B cell (primary cell): ENCODE measurements around the gene CBX7. TPM values are rescaled to one million over a fixed set of nuclear protein-coding genes. Genes with fewer than 3 reads are reported as not detected.

ENCODE experiments used
- ATAC-seq: fragments of 200-7000 bp; cut with Tn5 transposase; one replicate; pipeline ENCODE4 v1.10.0; 2021; ENCODE audit warnings: low read depth, mild to moderate bottlenecking, moderate number of reproducible peaks, moderate library complexity
- CTCF ChIA-PET: fragments of 350-600 bp; sonication (Branson Sonifier 250); formaldehyde crosslinking; loops from one replicate; lab custom pipeline; 2021; ENCODE audit warnings: antibody characterized with exemption, inconsistent platforms; lab: Charles Lee
- POLR2A ChIA-PET: fragments of 350-600 bp; sonication (Branson Sonifier 250); formaldehyde crosslinking; loops from one replicate; lab custom pipeline; 2021; ENCODE audit warnings: antibody characterized with exemption; lab: Charles Lee
- DNase-seq: peaks from one replicate; pipeline ENCODE4 v3.0.0; 2013
- H2AFZ ChIP-seq: 2 replicates; pipeline ENCODE4 v1.6.1; 2012; ENCODE audit warnings: mild to moderate bottlenecking, low read depth, low read length; ENCODE audit not compliant: insufficient read depth, poor library complexity, severe bottlenecking
- H3K27ac ChIP-seq, 2 donors: 1 replicate in 1 of 2; 2 replicates in 1 of 2; pipeline ENCODE4 v1.5.1; 2012 to 2013; ENCODE audit warnings: low read length in 2 of 2, mild to moderate bottlenecking in 2 of 2, moderate library complexity in 1 of 2
- H3K27me3 ChIP-seq, 4 experiments: fragments of 200-600 bp in 1 of 4; sonication (generic) in 1 of 4; replicated peaks in 1 of 4; 1 replicate in 2 of 4; 2 replicates in 2 of 4; pipeline versions ENCODE4 v1.6.1 to v1.7.0; 2013 to 2016; ENCODE audit warnings: low read length in 3 of 4, mild to moderate bottlenecking in 2 of 4, mixed read lengths in 1 of 4, moderate library complexity in 1 of 4; ENCODE audit not compliant: insufficient read depth in 4 of 4, control insufficient read depth in 3 of 4; ENCODE audit errors: control extremely low read depth in 1 of 4
- H3K36me3 ChIP-seq, 2 experiments: replicated peaks in 1 of 2; 1 replicate in 1 of 2; 2 replicates in 1 of 2; pipeline versions ENCODE4 v1.6.1 to v1.7.1; 2013; ENCODE audit warnings: low read length in 1 of 2; ENCODE audit not compliant: insufficient read depth in 2 of 2, control insufficient read depth in 1 of 2; ENCODE audit errors: control extremely low read depth in 1 of 2, extremely low read depth in 1 of 2
- H3K4me1 ChIP-seq, 2 donors: fragments of 200-600 bp in 1 of 2; sonication (generic) in 1 of 2; 1 replicate in 1 of 2; 2 replicates in 1 of 2; pipeline versions ENCODE4 v1.5.1 to v1.6.1; 2013 to 2017; ENCODE audit warnings: low read length in 2 of 2; ENCODE audit not compliant: control insufficient read depth in 2 of 2, insufficient read depth in 2 of 2
- H3K4me2 ChIP-seq: replicated peaks from 2 replicates; pipeline ENCODE3; 2012; ENCODE audit warnings: mild to moderate bottlenecking, low read depth, low read length; ENCODE audit not compliant: poor library complexity, severe bottlenecking
- H3K4me3 ChIP-seq, 5 experiments: fragments of 200-600 bp in 1 of 5; sonication (generic) in 1 of 5; 1 replicate in 3 of 5; 2 replicates in 2 of 5; pipeline versions ENCODE4 v1.5.1 to v1.7.0; 2011 to 2016; ENCODE audit warnings: low read length in 4 of 5, mild to moderate bottlenecking in 4 of 5, low read depth in 2 of 5, control low read depth in 1 of 5, moderate library complexity in 1 of 5; ENCODE audit not compliant: insufficient read depth in 1 of 5; ENCODE audit errors: control extremely low read depth in 1 of 5, extremely low read depth in 1 of 5
- H3K79me2 ChIP-seq: fragments of 200-600 bp; sonication (generic); one replicate; pipeline ENCODE4 v1.6.0; 2016; ENCODE audit warnings: low read length; ENCODE audit not compliant: control insufficient read depth, insufficient read depth
- H3K9ac ChIP-seq: fragments of 200-600 bp; sonication (generic); 2 replicates; pipeline ENCODE4 v1.6.1; 2017; ENCODE audit warnings: mild to moderate bottlenecking, low read length, moderate library complexity
- H3K9me3 ChIP-seq, 3 donors: one replicate each; pipeline versions ENCODE4 v1.6.1 to v1.7.1; 2013; ENCODE audit warnings: low read length in 2 of 3; ENCODE audit not compliant: control insufficient read depth in 2 of 3, insufficient read depth in 1 of 3; ENCODE audit errors: control extremely low read depth in 1 of 3
- H4K20me1 ChIP-seq: 2 replicates; pipeline ENCODE4 v1.6.0; 2012; ENCODE audit warnings: mild to moderate bottlenecking, low read length; ENCODE audit not compliant: insufficient read depth, control insufficient read depth, poor library complexity, severe bottlenecking
- H3K27ac Mint-ChIP-seq: one replicate; pipeline ENCODE4 v1.8.0; 2021; ENCODE audit warnings: mixed read lengths
- H3K27me3 Mint-ChIP-seq: one replicate; pipeline ENCODE4 v1.8.0; 2021; ENCODE audit warnings: mixed read lengths
- H3K4me1 Mint-ChIP-seq: one replicate; pipeline ENCODE4 v1.8.0; 2021; ENCODE audit warnings: mixed read lengths
- H3K4me3 Mint-ChIP-seq: one replicate; pipeline ENCODE4 v1.8.0; 2021; ENCODE audit warnings: mixed read lengths
- H3K9me3 Mint-ChIP-seq: one replicate; pipeline ENCODE4 v1.8.0; 2022; ENCODE audit warnings: mixed read lengths; ENCODE audit not compliant: insufficient read depth
- CTCF ChIP-seq: fragments of 200-600 bp; IDR thresholded peaks from one replicate; pipeline ENCODE4 v1.8.0; 2022; ENCODE audit warnings: antibody characterized with exemption, mild to moderate bottlenecking
- EZH2 ChIP-seq: IDR thresholded peaks from 2 replicates; pipeline ENCODE4 v1.6.1; 2012; ENCODE audit warnings: borderline replicate concordance, low read depth, mild to moderate bottlenecking, moderate library complexity, low read length; ENCODE audit not compliant: insufficient read depth, poor library complexity, severe bottlenecking
- WGBS: methylation state at CpG from one replicate; pipeline ENCODE4 v1.1.5; 2013; ENCODE audit warnings: missing lambda C conversion rate; ENCODE audit not compliant: insufficient coverage; 5-methylcytosine and 5-hydroxymethylcytosine counted together
- intact Hi-C: fragments of 100-400 bp; cut with micrococcal nuclease; formaldehyde crosslinking; loops from one replicate; pipeline ENCODE4 v1.10.0; 2022
- polyA plus RNA-seq: library from polyadenylated mRNA; depleted of rRNA; stranded (reverse); fragments of >200 nt; gene quantifications from 2 replicates; pipeline ENCODE4 v1.2.3, GENCODE V29; 2012
- total RNA-seq, 2 donors: library from RNA; stranded (reverse); fragments of 120-200 nt in 1 of 2; gene quantifications; 1 replicate in 1 of 2; 2 replicates in 1 of 2; pipeline versions ENCODE4 v1.2.3 to v1.2.4, GENCODE V29; 2013 to 2022

Gene CBX7
- total and polyA plus RNA-seq, 2 donors (not counting 1 experiment from before 2014, with no cell fraction given) = 83.6 to 141 TPM

DNA sequence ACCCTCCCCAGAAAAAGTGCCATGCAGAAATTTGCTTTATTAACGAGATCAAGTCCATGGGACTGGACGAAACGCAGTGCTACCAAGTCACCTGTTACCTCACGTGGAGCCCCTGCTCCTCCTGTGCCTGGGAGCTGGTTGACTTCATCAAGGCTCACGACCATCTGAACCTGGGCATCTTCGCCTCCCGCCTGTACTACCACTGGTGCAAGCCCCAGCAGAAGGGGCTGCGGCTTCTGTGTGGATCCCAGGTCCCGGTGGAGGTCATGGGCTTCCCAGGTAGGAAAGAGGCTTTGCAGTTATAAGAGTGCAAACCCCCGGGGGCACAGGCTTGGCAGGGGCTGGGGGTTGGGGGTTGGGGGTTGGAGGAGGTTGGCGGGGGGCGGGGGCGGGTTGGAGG lies 51.3 kb downstream of the CBX7 start:
- no peak overlapping the region for H3K9ac ChIP-seq
- CTCF ChIA-PET = interaction anchor here (0.5 to 3.8 kb wide), 3 partner anchors 10 to 1453 kb away, joined by 3 to 16 read pairs (median 3); no protein-coding TSS in a partner anchor
- no peaks in the 10 kb centered on the region for H4K20me1 ChIP-seq
- DNase-seq = no peak
- no peak overlapping the region for H3K4me3 Mint-ChIP-seq
- H3K4me3 ChIP-seq = no peak overlapping the region
- intact Hi-C loops = no loop called here
- H3K27ac ChIP-seq = no peak overlapping the region
- H3K27me3 ChIP-seq = no peaks in the 10 kb centered on the region
- H3K79me2 ChIP-seq = peaks cover under 1% of the 10 kb centered on the region
- no peaks in the 10 kb centered on the region for H3K9me3 ChIP-seq
- TF ChIP-seq CTCF = no peak
- no peak for TF ChIP-seq EZH2
- H3K4me1 Mint-ChIP-seq = peaks cover 46% of the 10 kb centered on the region
- no peaks in the 10 kb centered on the region for H3K36me3 ChIP-seq
- peaks cover 42 to 43% of the 10 kb centered on the region in 2 donors for H3K4me1 ChIP-seq
- WGBS = 94% methylated on average over 8 of the region's 13 CpGs
- POLR2A ChIA-PET = interaction anchor here (3.3 kb wide), 1 partner anchor 33 kb away, joined by 13 read pairs; no protein-coding TSS in a partner anchor
- H3K27ac Mint-ChIP-seq = peak overlapping the region; percentile 87
- ATAC-seq = no peak
- no peak overlapping the region for H2AFZ ChIP-seq
- H3K27me3 Mint-ChIP-seq = no peaks in the 10 kb centered on the region
- no peak overlapping the region for H3K4me2 ChIP-seq
- H3K9me3 Mint-ChIP-seq = no peaks in the 10 kb centered on the region

DNA sequence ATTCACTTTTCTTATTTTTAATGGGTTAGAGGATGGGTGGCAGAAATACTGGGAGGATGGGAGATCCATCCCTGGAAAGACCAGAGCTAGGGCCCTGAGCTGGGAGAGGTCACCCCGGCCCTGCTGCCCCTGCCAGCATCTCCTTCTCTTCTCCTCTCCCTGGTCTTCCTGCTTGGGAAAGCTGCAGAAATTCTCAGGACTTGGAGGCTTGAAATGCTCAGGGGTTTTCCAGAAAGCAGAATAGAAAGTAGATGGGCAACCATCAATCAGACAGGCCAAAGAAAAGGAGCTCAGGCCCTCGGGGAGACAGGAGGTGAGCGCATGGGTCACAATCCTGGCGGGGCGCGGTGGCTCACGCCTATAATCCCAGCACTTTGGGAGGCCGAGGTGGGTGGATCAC lies 53.9 kb downstream of the CBX7 start:
- Histone ChIP-seq H3K27ac (peak overlapping the region; percentile 95 to 98), H3K27me3 (no peaks in the 10 kb centered on the region), H3K36me3 (no peaks in the 10 kb centered on the region), H3K9me3 (no peaks in the 10 kb centered on the region), H3K4me2 (peak overlapping the region; percentile 75), H3K4me3 (peak overlapping the region in 1 of 5 experiments; percentile 52), H3K4me1 (peaks cover 53 to 54% of the 10 kb centered on the region in 2 donors), H3K79me2 (peaks cover 5% of the 10 kb centered on the region), H4K20me1 (no peaks in the 10 kb centered on the region), H2AFZ (no peak overlapping the region), H3K9ac (peak overlapping the region; percentile 55)
- DNase-seq = peak; percentile 68
- Mint-ChIP-seq H3K9me3 (no peaks in the 10 kb centered on the region), H3K27me3 (no peaks in the 10 kb centered on the region), H3K4me3 (peak overlapping the region; percentile 84), H3K4me1 (peaks cover 55% of the 10 kb centered on the region), H3K27ac (peak overlapping the region; percentile 98)
- intact Hi-C loops = loop anchor here (2.0 kb wide), 2 partner anchors 16 to 32 kb away; no protein-coding TSS in a partner anchor
- no peak for TF ChIP-seq CTCF
- no peak for TF ChIP-seq EZH2
- ChIA-PET CTCF (interaction anchor here (1.0 to 3.8 kb wide), 9 partner anchors 12 to 229 kb away, joined by 3 to 16 read pairs (median 4); partner anchors contain the start of gene APOBEC3D), POLR2A (interaction anchor here (0.8 to 3.3 kb wide), 8 partner anchors 9 to 31 kb away, joined by 3 to 13 read pairs (median 10); partner anchors contain the start of gene APOBEC3G)
- ATAC-seq = no peak
- WGBS = 58% methylated on average over 6 of the region's 8 CpGs
